Measurements from ENCODE around the gene PGM2L1.

GRCh38 chr11:74283580-74284180 lies 114.6 kb downstream of the PGM2L1 start:
- no peak for TF ChIP-seq RAD21 (IDR thresholded peaks at IDR 0.05; ENCODE audit: low read length)
- TF ChIP-seq POLR2A (IDR thresholded peaks at IDR 0.05; ENCODE audit: low read depth, low read length), result no peak
- no peak for TF ChIP-seq CTCF (conservative IDR thresholded peaks at IDR 0.05; ENCODE audit: low read depth, low read length)
- no peak for TF ChIP-seq ELK1 (IDR thresholded peaks at IDR 0.05; ENCODE audit: borderline replicate concordance, low read depth, low read length)
